Fibroblast of lung (primary cell): Measurements from ENCODE around the gene ANO1. TPM values are rescaled to one million over a fixed set of nuclear protein-coding genes. Genes with fewer than 3 reads are reported as not detected.
A peak's percentile ranks its signal among the peaks of the same experiment; 100 is the strongest.

Source experiments
- DNase-seq, 2 donors: peaks; one replicate each; pipeline versions ENCODE4 v3.0.0 to v3.0.0-alpha.2; 2010; ENCODE audit warnings: low read depth in 2 of 2
- H2AFZ ChIP-seq: 2 replicates; pipeline ENCODE4 v1.5.1; 2012; ENCODE audit warnings: low read length, control low read depth, inconsistent platforms
- H3K27ac ChIP-seq: 2 replicates; pipeline ENCODE4 v1.5.1; 2011; ENCODE audit warnings: low read length, control low read depth; ENCODE audit not compliant: insufficient read depth
- H3K27me3 ChIP-seq: 2 replicates; pipeline ENCODE4 v1.5.1; 2011; ENCODE audit warnings: mild to moderate bottlenecking, low read length; ENCODE audit not compliant: control insufficient read depth, insufficient read depth
- H3K36me3 ChIP-seq: 2 replicates; pipeline ENCODE4 v1.5.1; 2011; ENCODE audit warnings: low read length; ENCODE audit not compliant: control insufficient read depth, insufficient read depth
- H3K4me1 ChIP-seq: 2 replicates; pipeline ENCODE4 v1.5.1; 2011; ENCODE audit warnings: low read length; ENCODE audit not compliant: control insufficient read depth, insufficient read depth; ENCODE audit errors: extremely low read depth
- H3K4me2 ChIP-seq: 2 replicates; pipeline ENCODE4 v1.5.1; 2011; ENCODE audit warnings: low read length, control low read depth; ENCODE audit not compliant: insufficient read depth; ENCODE audit errors: extremely low read depth
- H3K4me3 ChIP-seq, 4 experiments: fragments of 200-600 bp in 1 of 4; sonication (generic) in 1 of 4; replicated peaks in 1 of 4; 2 replicates each; pipeline ENCODE4 v1.5.1; 2011 to 2016; ENCODE audit warnings: low read length in 4 of 4, low read depth in 3 of 4, mild to moderate bottlenecking in 3 of 4, control low read depth in 2 of 4, inconsistent platforms in 1 of 4, mixed read lengths in 1 of 4; ENCODE audit not compliant: insufficient read depth in 1 of 4; ENCODE audit errors: control extremely low read depth in 1 of 4
- H3K79me2 ChIP-seq: 2 replicates; pipeline ENCODE4 v1.5.1; 2012; ENCODE audit warnings: mild to moderate bottlenecking, low read length, inconsistent platforms; ENCODE audit not compliant: control insufficient read depth, insufficient read depth
- H3K9ac ChIP-seq: 2 replicates; pipeline ENCODE4 v1.5.1; 2011; ENCODE audit warnings: mild to moderate bottlenecking, low read length, control low read depth; ENCODE audit not compliant: insufficient read depth
- H3K9me3 ChIP-seq: 2 replicates; pipeline ENCODE4 v1.5.1; 2012; ENCODE audit warnings: low read depth, low read length; ENCODE audit not compliant: control insufficient read depth, insufficient read depth
- H4K20me1 ChIP-seq: 2 replicates; pipeline ENCODE4 v1.5.1; 2011; ENCODE audit warnings: low read length; ENCODE audit not compliant: control insufficient read depth, insufficient read depth; ENCODE audit errors: extremely low read depth
- CTCF ChIP-seq, 2 donors: IDR thresholded peaks in 1 of 2; conservative IDR thresholded peaks in 1 of 2; 1 replicate in 1 of 2; 2 replicates in 1 of 2; pipeline ENCODE4 v1.5.1; 2011 to 2012; ENCODE audit warnings: low read length in 2 of 2, control low read depth in 1 of 2, inconsistent platforms in 1 of 2, low read depth in 1 of 2, mild to moderate bottlenecking in 1 of 2
- EZH2 ChIP-seq: IDR thresholded peaks from 2 replicates; pipeline ENCODE4 v1.5.1; 2012; ENCODE audit warnings: low read length, control low read depth, mild to moderate bottlenecking; ENCODE audit errors: missing control alignments
- polyA plus RNA-seq, 2 donors: library from polyadenylated mRNA; depleted of rRNA in 1 of 2; stranded (reverse) in 1 of 2; unstranded in 1 of 2; fragments of >200 nt; gene quantifications; 2 replicates each; pipeline ENCODE4 v1.2.1, GENCODE V29; 2011 to 2012; ENCODE audit warnings: missing spikeins in 1 of 2
- total RNA-seq: library from RNA; depleted of rRNA; stranded (reverse); fragments of >200 nt; gene quantifications from 2 replicates; pipeline ENCODE4 v1.2.1, GENCODE V29; 2014

The ANO1 gene
- total and polyA plus RNA-seq, 2 donors (not counting 1 experiment from before 2014, with no cell fraction given): 0.99 to 4.1 TPM

- Histone ChIP-seq H2AFZ (no peak overlapping the region), H3K27me3 (peaks cover 21% of the 10 kb centered on the region), H3K79me2 (no peaks in the 10 kb centered on the region), H3K9me3 (no peaks in the 10 kb centered on the region), H3K4me3 (no peak overlapping the region), H3K9ac (no peak overlapping the region), H4K20me1 (no peaks in the 10 kb centered on the region), H3K36me3 (no peaks in the 10 kb centered on the region), H3K27ac (no peak overlapping the region), H3K4me2 (no peak overlapping the region), H3K4me1 (no peaks in the 10 kb centered on the region)
- DNase-seq: no peak
- TF ChIP-seq EZH2 (no peak), CTCF (conservative IDR thresholded peaks at IDR 0.05 in 1 of 2, IDR thresholded peaks at IDR 0.05 in 1 of 2; ENCODE audit: low read depth in 1 of 2, low read length in 2 of 2) (no peak)
These were observed 1.6 kb upstream of the ANO1 start for GRCh38 chr11:70076461-70076931.

DNA sequence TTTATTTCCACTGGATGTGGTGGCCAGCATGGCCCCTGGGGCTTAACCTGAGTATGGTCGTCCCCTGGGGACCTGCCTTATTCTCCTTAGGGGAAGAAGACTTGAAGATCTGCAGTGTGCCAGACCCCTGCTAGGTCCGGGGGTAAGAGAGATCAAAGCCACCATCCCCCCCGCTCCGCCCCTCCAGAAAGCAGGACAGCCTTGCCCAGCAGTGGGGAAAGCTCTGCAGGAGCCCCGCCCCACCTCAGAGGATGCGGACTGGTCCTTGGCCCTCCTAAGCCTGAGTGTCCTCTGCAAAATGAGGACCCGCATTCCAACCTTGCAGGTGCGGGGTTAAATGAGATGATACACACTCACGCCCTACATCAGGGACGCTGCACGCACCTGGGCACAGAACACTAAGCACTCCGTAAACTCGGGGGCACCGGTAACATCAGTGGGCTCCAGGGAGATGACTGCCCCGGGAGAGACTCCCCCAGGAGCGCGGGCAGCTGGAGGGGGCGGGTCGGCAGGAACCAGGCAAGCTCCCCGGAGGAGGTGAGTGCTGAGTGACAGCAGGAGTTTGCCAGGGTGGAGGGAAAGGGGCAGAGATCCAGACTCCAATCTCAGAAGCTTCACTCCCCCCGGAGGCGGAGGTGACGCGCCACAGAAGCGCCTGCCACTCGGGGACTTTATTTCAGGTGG, 564 bp upstream of the ANO1 start:
- Histone ChIP-seq H3K27ac (no peak overlapping the region), H3K4me2 (no peak overlapping the region), H3K27me3 (peaks cover 21% of the 10 kb centered on the region), H3K9ac (no peak overlapping the region), H2AFZ (no peak overlapping the region), H3K79me2 (no peaks in the 10 kb centered on the region), H3K36me3 (no peaks in the 10 kb centered on the region), H3K4me3 (no peak overlapping the region), H3K9me3 (no peaks in the 10 kb centered on the region), H4K20me1 (no peaks in the 10 kb centered on the region), H3K4me1 (no peaks in the 10 kb centered on the region)
- no peak for TF ChIP-seq CTCF (conservative IDR thresholded peaks at IDR 0.05 in 1 of 2, IDR thresholded peaks at IDR 0.05 in 1 of 2; ENCODE audit: low read depth in 1 of 2, low read length in 2 of 2)
- peak; percentile 54 for TF ChIP-seq EZH2
- no peak for DNase-seq

GRCh38 chr11:70078781-70079616, 882 bp downstream of the ANO1 start:
- H3K27ac ChIP-seq: no peak overlapping the region
- H3K4me1 ChIP-seq: no peaks in the 10 kb centered on the region
- no peak overlapping the region for H2AFZ ChIP-seq
- no peak overlapping the region for H3K4me3 ChIP-seq
- no peak overlapping the region for H3K4me2 ChIP-seq
- no peak for DNase-seq
- H3K9me3 ChIP-seq: no peaks in the 10 kb centered on the region
- TF ChIP-seq CTCF (conservative IDR thresholded peaks at IDR 0.05 in 1 of 2, IDR thresholded peaks at IDR 0.05 in 1 of 2; ENCODE audit: low read depth in 1 of 2, low read length in 2 of 2) (no peak), EZH2 (peak; percentile 46)
- H3K79me2 ChIP-seq: no peaks in the 10 kb centered on the region
- H3K36me3 ChIP-seq: no peaks in the 10 kb centered on the region
- H4K20me1 ChIP-seq: no peaks in the 10 kb centered on the region
- H3K27me3 ChIP-seq: peaks cover 20% of the 10 kb centered on the region
- H3K9ac ChIP-seq: no peak overlapping the region
